Activated CD8-positive, alpha-beta memory T cell treated with anti-CD3 and anti-CD28 coated beads, Interleukin-2, amount 50 U/mL, for 24 hours (primary cell): ENCODE measurements around the gene RALGPS1.

Source experiments
- DNase-seq: peaks from one replicate; pipeline ENCODE4 v3.0.0-alpha.2; 2020; ENCODE audit errors: extremely low read depth

RALGPS1 gene

DNA sequence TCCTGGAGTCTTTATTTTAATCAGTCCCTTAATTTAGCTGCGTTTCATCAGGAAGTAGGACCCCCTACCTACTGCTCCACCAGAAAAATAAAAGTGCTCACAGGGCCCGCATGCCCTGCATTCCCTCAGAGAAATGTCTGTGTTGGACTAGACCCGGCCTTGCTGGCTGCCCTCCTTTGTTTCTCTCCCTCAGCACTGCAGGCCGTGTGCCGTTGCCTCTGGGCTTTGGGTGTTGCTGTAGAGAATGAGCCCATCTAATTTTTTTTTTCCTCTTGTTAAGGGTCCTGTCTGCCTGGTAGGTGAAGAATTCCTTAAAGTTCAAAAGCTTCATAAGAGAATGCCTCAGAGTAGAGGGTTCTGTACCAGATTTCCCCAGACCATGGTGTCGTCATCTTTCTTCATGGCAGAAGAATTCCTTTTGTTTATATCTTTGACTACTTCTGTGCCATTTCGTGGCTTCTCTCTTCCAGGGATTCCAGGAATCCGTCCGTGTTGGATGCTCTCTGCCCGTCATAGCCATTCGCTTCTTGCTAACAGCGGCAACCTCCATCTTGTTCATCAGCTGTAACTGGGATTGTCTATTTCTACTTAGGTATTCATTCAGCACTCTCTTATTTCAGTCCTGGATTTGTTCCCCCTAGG lies 257.6 kb downstream of the RALGPS1 start:
- DNase-seq = no peak

DNA sequence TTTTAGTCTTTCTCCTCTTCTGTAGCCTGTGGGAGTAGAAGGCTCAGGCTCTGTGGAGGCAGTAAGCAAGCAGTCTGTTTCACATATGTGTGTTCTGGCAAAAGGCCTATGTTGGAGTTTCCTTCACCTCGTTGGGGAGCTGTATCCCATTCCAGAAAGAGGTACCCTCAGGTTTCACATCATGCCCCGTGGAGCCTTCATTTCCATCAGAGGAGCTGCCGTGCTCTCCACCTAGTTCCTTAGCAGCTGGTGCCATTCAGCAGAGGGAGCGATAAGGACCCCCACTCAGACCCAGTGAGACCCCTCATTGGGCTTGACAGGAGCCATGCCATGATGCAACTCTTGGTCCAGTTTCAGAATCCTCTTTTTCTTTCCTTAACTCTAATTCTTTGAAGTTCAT lies 258.5 kb downstream of the RALGPS1 start:
- DNase-seq = no peak

DNA sequence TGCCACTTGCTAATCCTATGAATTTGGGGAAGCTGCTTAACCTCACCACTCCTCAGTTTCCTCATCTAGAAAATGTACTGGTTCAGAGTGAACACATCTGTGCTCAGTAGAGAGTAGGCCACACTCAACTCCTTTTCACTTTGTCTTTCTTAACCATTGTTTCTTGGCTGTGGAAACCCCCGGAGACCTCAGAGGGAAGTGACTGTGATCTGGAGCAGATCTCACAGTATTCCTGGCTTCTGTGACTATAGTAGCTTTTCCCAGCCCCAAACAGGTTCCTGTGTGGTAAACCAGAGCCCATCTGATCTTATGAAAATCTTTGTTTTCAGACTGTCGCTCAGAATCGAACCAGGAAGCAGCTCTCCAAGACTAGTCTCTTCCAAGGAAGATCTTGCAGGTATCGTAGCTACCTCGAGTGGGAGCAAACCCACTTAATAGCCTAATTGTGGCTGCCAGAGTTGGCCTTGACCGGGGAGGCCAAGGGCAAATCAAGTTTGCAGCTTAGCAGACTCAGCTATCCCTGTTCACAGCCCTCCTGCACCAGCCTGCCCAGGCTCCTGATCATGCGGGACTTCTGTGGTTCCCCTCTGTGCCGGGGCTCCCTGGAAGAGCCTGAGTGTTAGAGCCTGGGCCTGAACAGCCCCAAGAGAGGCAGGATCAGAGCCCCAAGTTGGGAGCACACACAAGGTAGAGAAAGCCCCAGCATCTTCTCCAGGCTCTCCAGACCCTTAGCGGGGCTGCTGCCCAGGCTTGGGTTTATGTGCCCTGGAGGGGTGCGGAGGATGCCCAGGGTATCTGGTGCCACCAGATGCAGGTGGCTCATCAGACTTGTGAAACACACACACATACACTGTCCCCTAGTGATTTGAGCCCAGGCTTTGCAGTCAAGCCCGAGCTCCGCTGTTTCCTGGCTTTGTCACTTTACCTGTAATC lies 260.1 kb downstream of the RALGPS1 start:
- DNase-seq = no peak

DNA sequence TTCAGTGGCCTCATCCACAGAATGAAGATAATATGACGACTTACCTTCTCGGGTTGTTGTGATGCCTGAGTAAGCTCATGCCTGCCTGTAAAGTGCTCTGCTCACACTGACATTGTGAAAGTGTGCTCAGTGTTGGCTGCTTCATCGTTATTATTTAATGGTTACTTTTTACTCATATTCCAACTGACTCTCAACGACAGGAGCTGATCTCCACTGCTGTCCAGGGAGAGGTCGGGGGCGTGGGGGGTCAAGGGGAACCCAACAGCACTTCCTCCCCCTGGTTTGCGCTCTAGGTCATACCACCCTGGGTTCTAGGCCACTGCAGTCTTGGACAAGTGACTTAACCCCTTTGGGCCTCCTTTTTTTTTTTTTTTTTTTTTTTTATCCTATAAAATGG lies 260.7 kb downstream of the RALGPS1 start:
- DNase-seq = no peak

DNA sequence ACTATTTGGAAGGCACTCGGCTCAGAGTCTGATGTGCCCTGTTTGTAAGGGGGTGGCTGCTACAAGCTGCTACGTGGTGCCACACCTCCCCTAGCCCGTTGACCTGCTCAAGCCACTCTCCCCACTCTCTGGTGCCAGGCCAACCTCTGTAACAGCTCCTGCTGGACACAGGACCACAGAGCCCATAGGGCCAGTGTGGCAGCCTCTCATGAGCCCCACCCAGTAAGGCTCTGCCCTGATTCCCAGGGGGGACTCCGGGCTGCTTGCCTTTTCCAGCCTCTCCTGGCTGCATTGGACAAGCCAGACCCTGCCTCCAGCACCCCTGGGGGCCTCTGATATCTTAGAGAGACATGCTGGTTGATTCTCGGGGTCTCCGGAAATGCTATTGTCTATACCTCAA lies 261.2 kb downstream of the RALGPS1 start:
- DNase-seq = no peak

DNA sequence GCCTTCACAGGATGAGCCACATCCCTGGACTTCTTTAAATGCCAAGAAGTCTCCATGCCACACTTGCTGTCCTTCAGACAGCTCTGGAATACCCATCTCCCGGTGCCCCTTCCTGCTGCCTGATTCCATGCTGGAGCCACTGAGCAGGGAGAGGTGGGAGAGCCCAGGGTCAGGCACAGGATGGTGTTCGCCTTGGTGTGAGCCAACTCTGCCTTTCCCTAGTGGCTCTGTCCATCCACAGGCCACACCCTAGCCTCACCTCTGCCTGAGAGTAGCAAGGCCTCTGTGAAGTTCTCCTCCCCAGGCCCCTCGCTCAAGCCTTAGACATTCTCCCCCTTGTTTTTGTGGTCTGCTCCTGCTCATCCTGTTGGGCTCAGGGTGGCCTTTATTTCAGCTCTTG lies 262.0 kb downstream of the RALGPS1 start:
- no peak for DNase-seq

DNA sequence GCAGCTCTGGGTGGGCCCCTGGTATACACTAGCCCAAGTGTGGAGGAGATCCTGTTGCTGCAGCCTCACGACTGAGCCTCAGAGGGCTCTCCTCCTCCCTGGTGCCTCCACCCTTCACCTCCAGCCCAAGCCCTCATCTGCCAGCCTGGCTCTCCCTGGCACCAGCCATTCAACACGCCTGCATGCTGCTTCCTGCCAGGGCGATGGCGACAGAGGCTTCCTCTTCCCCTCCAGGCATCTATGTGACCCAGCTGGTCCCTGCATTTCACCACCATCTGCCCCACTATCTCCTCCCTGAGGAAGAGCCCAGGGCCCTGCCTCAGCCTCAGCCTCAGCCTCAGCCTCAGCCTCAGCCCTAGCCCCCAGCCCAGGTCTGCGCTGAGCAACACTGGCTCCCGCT lies 262.6 kb downstream of the RALGPS1 start:
- DNase-seq = no peak

DNA sequence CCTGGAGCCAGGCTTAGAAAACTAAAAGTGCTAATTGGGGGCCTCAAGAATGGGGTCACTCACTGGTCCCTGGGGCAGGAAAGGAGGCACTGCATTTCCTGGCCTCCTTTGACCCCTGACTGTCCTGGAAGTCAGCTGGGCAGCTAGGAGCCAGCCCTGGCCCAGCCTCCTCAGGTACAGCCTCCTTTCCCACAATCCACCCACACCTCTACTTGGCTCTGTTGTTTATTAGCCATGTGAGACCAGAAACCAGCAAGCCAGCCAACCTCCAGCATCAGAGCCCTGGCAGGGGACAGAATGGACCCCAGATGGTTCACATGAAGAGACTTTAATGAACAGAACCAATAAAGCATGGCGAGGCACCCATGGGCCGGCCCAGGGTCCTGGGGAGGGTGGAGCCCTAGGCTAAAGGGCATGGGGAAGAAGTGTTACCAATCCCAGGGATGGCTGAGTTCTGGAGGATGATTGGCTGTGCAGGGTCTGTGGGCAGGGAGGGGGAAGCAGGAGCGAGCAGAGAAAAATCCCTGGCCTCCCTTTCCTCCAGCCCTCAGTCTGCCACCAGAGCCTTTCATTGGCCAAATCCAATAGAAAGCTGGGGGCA lies 263.2 kb downstream of the RALGPS1 start:
- no peak for DNase-seq

DNA sequence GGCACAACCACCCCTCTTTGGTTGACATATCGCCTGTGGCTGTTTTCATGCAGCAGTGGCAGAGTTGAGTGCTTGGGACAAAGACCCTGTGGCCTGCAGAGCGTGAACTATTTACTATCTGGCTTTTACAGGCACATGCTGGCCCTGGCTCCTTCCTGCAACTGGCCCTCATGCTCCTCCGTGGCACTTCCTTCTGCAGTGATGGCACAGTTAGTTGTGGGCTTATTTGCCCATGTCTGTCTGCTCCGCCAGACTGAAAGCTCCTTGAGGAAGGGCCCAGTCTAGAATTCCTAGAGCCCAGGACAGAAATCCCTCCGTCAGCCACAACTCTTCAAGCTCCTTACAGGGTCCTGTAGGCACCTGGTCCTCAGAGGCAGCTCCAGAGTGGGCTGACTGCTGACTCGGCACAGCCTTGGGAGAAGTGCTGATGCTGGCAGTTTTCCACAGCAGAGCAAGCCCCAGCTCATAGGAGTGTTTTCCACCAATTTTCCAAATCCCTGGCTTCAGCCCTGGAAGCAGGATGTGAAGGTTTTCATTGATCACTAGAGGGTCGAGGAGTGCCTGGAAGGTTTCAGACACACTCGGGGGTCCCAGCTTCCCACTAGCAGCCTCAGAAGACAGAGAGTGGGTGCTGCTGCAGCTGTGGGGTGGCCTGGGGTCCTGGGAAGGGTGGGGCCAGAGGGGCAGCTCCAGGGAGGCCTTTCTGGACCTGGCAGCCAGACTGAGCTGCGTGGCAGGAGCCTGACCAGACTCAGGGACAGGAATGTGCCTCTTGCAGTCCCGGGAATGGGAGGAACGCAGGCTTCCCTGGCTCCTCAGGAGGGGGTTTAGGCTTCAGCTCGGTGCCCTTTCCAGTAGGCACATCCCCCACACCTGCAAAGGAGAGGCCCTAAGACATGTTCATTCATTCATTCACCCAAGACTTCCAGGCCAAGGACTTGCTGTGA lies 264.4 kb downstream of the RALGPS1 start:
- DNase-seq = no peak

DNA sequence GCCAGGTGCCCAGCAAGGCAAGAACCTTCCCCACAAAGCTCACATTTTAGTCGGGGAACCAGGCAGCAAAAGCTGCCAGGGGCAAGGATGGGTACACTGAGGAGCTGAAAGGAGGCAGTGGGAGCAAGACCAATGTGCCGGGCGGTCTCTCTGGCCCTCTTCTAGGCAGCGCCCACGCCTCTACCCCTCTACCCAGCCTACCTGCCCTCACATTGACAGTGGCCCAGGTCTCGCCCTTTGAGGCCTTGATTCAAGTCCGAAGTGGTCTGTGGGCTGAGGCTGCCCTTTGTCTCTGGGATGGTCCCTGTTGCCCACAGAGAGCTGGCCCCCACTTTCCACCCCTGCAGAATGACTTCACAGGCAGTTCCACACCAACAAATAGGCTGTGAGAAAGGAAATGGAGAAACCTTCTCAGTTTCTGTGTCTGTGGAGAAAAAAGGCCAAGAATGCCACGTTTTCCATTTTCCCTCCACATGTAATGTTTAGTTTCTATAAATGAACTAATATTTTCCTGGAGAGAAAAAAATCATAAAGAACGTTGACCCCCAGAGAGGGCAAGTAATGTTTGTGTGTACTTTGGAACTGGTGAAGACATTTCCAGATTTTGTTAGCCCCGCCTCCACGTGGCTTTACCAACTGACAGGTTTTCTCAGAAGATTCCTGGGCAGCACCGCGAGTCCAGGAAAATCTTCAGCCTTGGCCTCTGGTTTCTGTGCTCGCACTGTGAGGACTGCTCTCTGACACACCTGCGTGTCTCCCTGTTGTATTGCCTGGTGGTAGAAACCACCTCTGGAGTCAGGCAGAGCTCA lies 265.3 kb downstream of the RALGPS1 start:
- no peak for DNase-seq

DNA sequence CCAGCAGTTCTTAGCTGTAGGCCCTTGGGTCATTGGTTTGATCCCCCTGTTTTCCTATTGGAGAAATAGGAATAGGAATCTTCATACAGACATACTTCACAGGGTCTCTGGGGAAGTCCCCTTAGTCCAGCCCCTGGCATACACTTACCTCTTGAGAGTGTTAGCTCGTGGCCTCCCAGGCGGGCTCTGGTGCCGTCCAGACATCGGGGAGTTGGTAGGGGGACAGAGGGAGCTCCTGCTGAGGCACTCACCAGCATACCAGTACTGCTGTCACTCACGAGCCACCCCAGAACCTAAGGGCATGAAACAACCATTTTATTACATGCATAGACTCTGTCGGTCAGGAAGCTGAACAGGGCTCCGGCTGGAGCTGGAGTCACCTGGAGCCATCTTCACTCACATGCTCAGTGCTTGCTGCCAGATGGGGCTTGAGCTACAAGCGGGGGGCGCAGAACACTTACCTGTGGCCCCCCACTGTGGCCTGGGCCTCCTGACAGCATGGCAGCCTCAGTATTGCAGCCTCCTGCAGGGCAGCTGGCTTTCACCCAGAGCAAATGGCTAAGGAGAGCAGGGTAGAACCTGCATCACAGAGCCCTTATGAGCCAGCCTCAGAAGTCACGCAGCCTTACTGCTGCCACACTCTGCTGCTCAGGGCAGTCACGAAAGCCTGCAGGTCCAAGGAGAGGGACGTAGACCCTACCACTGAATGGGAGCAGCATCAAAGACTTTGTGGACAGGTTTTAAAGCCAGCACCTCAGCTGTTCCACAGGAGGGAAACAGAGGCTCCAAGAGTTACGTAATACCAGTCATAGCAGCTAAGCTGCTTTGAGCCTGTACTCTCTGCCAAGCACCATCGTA lies 266.1 kb downstream of the RALGPS1 start:
- no peak for DNase-seq

DNA sequence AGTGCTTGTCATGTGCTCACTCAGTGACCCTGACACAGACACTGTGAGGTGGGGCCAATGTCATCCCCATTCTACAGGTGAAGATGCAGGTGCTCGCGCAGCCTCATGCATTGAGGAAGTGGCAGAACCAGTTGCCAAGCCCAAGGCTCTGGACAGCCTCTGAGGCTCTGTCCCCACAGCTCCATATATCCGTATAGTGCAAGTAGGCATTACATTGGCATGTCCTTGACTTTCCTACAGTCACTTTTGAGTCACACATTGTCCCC lies 266.7 kb downstream of the RALGPS1 start:
- DNase-seq = no peak

DNA sequence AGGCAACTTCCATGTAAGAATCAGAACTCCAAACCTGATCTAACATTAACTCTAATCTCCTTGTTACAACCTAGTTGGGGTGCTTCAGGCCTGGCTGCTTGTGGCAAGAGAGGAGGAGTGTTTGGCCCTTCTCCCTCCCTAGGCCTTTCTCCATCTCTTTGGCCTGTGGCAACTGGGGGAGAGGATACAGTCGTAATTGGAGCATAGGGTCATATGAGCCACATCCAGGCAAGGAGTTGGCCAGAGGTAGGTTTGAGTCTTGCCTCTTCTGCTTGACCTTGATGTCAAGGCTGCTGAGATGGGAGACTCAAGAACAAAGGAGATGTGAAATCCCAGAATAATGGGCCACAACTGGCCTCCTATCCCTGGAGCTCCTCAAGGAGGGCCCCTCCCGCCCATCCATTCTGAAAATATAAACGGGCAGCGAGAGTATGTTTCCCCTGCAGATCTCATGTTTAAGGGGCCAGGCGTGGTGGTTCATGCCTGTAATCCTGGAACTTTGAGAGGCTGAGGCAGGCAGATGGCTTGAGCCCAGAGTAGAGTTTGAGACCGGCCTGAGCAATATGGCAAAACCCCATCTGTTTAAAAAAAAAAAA lies 267.1 kb downstream of the RALGPS1 start:
- no peak for DNase-seq

DNA sequence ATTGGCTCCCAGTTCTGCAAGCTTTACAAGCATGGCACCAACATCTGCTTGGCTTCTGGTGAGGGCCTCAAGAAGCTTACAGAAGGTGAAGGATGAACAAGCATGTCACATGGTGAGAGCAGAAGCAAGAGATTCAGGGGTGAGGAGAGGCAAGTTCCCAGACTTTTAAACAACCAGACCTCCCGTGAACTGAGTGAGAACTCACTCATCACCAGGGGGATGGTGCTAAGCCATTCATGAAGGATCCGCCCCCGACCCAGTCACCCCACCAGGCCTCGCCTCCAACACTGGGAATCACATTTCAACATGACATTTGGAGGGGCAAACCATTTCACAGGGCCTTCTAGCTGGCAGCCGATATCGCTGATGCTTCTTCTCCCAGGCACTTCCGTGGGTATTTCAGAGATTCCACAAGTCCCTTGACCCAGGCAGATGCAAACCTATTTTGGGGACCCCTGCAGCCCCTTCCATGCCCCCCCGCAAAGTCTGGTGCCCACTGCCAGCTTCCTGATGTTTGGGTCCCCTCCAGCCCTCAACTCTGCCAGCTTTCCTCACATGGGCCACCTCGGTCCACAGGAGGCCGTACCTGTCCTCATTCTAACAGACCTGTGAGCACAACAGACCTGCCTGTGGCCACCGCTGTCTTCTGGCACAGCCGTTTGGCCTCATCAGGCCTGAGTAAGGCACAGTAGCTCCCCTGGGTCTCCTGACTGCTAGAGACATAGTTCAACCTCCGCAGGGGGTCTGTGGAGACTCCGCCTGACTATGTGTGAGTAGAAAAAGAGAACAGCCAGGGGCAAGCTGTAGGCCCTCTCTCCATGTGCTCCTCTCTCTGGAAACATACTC lies 268.5 kb downstream of the RALGPS1 start:
- no peak for DNase-seq

DNA sequence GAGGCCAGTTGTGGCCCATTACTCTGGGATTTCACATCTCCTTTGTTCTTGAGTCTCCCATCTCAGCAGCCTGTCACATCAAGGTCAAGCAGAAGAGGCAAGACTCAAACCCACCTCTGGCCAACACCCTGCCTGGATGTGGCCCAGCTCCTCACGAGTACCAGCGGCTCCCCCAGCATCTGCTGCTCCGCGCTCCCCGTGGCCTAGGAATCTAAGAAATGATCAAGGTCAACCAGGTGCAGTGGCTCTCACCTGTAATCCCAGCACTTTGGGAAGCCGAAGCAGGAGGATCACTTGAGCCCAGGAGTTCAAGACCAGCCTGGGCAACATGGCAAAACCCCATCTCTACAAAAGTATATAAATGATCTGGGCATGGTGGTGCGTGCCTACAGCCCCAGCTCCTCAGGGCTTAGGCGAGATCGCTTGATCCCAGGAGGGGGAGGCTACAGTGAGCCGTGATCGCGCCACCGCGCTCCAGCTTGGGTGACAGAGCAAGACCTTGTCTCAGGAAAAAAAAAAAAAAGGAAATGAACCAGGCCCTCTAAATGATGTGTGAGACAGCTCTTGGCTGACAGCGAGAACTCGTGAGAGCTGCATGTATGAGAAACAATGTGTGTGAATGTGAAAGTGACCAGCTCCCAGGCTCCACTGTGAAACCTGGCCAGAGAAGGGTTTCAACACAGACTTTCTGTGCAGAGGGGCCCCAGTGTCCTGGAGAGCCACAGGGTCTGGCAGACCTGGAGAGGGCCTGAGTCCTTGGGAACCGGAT lies 269.4 kb downstream of the RALGPS1 start:
- no peak for DNase-seq

DNA sequence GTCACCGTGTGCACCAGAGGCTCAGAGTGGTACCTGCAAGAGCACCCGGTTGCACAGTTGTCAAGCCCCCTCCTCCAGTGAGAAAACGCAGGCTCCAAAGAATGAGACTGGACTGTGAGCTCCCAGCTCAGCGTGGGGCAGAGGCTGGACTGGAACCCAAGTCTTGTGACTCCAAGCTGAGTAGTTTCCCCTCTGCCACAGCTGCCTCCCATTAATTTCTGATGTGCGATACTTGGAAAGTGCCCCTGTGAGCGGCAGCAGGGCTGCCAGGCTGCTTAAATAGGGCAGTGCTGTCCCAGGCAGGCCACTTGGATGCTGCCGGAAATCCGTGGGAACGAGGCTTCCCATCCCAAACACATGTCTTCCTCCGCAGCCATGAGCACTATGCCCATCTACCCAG lies 270.1 kb downstream of the RALGPS1 start:
- DNase-seq = no peak

DNA sequence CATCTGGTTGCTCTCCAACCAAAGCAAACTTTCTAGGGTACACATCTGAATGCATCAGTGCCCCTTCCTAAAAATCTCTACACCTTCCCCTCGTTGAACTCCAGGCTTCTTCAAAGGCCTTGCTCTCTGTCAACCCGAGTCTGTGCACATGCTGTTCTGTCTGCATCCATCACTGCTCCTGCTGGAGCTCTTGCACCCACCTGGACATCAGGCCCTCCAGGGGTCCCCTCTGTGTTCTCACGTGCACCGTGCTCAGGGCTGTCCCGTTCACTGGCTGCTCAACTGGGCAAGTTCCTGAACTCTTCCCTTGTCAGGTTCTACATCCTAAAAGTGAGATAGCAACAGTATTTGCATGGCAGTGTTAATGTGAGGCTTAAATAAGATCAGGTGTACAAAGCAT lies 270.6 kb downstream of the RALGPS1 start:
- no peak for DNase-seq
